RPMI8226 (cell line): Measurements from ENCODE around the gene STYXL2.

Experiments used
- DNase-seq: peaks from one replicate; pipeline ENCODE4 v3.0.0-alpha.2; 2015

The STYXL2 gene

GRCh38 chr1:167137332-167137781, 43.5 kb downstream of the STYXL2 start:
- DNase-seq = no peak

GRCh38 chr1:167137793-167138510, 44.1 kb downstream of the STYXL2 start:
- no peak for DNase-seq

- DNase-seq = no peak
These were observed 44.8 kb downstream of the STYXL2 start for GRCh38 chr1:167138703-167139102.

- DNase-seq = no peak
These were observed 48.1 kb downstream of the STYXL2 start for GRCh38 chr1:167141963-167142362.
